ENCODE data around the gene AFM.
"Not testable (repeated sequence)": the region's sequence is repeated elsewhere in the genome, so short reads cannot be mapped to it uniquely, and the experiment has no call there.

The AFM gene

DNA sequence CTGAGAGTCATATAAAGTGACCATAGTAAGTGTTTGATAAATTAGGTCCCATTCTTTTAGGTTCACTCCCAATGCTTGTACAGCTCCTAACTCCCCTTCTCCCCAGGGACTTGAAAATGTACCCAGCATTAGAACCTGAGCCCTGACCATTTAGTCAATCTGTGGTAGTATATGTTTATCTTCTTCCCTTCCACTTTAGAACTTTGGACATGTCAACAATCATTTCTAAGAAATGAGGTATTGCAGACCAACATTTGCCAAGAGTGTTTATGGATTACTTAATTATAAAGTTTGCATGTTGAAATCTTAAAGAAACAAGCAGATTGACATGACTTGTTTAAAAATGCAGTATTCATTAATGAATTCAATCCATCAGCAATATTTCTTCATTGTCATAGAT, 26.0 kb downstream of the AFM start:
- DNase-seq = no peak

DNA sequence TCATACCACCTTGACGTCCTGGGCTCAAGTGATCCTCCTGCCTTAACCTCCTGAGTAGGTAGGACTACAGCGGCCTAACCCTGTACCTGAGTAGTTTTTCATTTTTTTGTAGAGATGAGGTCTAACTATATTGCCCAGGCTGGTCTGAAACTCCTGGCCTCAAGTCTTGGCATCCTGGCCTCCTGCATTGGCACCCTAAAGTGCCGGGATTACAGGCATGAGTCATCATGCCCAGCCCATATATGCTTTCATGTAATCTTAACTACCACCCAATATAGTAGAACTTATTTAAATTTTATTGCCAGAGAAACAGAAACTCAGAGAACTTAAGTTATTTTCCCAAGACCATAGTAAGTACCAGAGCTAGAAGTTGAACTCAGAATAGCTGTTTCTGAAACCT, 27.1 kb downstream of the AFM start:
- DNase-seq = no peak

DNA sequence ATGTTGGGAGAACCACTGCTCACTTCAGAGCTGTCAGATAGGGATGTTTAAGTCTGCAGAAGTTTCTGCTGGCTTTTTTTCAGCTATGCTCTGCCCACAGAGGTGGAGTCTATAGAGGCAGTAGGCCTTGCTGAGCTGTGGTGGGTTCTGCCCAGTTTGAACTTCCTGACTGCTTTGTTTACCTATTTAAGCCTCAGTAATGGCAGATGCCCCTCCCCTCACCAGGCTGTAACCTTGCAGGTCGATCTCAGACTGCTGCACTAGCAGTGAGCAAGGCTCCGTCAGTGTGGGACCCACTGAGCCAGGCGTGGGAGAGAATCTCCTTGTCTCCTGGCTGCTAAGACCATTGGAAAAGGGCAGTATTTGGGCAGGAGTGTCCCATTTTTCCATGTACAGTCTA, 36.8 kb downstream of the AFM start:
- no peak for DNase-seq

DNA sequence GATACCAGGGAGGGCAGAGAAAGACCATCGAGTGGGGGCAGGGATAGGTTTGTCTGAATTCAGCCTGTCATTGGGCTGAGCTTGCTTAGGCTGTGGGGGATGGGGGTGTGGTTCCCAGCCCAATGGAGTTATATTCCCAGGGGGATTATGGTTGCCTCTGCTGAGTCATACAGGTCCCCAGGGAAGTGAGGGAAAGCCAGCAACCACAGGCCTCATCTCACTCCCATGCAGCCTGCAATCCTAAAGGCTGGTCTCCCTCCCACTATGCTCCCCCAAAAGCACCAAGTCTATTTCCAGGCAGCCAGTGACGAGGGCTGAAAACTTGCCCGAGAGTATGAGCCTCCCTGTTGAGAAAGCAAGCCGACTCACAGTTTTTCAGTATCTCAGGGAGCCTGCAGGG, 39.3 kb downstream of the AFM start:
- DNase-seq = no peak

DNA sequence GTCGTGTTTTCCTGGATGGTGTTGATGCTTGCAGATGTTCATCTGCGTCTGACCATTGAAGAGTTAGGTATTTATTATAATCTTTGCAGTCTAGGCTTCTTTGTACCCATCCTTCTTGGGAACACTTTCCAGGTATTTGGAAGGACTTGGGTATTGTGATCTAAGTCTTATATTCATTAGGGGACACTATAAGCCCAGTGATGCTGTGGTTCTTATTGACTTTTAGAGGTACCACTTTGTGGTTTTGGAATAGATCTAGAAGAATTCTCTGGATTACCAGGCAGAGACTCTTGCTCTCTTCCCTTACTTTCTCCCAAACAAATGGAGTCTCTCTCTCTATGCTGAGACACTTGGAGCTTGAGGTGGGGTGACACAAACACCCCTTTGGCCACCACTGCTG, 41.6 kb downstream of the AFM start:
- no peak for DNase-seq

DNA sequence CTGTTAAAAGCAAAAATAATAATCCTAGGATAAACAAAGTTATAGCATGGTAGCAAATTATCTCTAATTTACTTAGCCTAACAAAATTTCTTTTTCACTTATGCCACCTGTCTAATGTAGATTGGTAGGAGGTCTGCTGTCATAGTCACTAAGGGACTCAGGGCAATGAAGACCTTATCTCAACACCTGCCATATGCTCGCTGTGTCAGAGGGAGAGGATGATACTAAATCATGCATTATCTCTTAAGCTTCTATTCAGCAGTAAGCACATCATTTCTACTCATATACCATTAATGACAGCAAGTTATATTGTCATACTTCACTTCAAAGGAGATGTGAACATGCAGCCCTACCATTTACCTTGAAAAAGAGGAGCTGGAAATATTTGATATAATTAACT, 44.1 kb downstream of the AFM start:
- no peak for DNase-seq

DNA sequence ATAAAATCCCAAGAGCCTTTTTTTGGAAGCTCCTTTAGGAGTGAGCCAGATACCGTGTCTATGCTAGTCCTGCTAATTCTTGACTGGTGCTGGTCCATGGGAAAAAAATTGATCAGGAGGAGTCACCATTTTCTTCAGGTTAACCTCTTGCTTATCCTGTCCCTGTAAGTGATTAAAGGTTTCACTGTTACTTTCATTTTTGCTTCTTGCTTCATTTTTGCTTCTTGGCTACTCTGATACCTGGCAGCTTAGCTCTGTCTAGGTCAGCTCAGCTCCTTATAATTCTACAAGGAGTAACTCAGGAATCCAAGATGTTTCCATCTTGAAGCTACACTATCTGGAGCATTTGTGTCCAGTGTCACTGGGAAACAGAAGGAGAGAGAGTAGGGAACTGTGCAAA, 45.7 kb downstream of the AFM start:
- DNase-seq = no peak

DNA sequence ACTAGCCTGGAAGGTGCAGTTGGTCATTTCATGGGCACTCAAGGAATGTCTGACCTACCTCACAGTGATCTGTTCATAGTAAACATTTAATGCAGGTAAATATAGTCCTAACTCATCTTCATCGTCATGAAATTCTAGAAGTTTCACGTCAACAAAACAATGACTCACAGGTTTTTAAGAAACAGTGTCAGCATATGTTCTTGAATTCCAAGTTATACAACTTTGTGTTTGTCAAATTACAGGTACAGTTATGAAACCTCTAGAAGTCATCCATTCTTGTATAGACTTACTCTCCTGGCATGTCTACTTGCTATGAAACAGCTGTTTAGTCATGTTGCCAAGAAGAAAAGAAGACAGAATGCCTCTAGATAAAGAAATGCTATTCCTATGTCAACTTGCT, 46.6 kb downstream of the AFM start:
- no peak for DNase-seq

DNA sequence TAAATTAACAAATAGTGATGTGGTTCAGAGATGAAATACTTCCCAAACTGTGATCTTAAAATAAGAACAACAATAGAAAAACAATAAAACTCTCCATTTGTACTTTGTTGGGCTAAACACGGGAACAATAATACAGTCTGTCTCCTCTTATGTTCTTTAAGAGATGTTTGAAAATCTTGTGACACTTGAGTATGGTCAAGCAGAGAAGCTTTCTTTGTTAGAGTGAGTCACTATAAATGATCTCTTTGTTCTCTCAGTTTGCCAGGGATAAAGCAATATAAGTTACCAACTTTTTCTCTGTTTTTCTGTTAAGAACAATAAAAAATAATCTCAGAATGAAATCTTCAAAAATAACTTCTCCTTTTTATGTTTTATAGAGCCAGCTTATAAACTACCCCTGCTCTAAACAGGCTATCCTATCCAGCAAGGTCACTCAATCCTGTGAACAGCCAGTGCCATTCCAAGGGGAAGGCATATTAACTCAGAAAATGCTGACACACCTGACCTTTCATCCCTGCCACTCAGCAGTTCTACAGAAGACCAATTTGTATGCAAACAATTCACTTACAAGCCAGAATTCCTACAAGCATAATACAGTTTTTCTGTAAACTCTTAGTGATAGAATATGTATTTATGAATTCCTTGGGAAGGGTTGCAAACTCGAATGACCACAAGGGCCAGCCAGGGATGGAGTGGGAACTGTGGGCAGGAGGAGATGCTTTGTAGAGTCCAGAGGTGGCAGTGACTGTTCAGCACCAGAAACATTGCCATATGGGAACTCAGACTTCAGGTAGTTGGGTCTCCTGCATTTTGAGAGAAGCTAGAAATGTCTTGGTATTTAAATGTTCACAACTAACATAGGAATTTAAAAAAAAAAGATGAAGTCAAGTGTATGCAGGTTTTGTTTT, 52.2 kb downstream of the AFM start:
- no peak for DNase-seq

DNA sequence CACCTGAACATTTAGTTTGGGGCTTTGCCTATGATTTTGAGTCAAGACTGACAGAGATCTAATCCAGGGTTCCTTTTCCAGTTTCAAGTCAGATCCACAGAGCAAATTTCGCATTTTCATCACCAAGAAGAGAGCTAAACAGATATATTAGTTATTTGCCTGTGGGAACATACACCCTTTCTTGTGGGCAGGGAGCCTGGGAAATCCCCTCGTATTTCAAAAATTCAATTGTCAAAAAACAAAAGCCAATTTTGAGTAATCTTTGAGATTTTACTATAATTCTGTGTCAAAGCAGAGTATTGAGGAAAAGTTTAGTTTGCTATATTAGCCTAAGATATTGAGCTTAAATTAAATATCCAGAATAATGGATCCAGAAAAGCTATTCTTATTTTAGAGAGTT, 56.6 kb downstream of the AFM start:
- DNase-seq = no peak

DNA sequence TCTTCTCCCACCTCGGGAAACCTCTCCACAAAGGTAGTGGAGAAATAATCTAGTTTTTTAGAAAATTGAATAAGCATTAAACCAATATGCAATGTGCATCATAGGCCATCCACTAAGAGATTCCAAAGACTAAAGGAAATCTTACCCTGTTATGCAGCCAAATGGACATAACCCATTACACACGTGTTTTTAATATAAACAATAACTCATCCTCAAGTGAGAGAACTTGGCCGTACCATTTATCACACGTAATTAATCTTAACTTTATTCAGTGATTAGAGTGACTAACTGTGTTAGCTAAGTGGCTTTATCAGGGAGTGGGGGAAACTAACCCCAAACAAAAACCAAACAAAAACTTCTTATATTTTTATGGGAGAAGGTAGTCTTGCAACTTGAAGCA, 57.8 kb downstream of the AFM start:
- no peak for DNase-seq

DNA sequence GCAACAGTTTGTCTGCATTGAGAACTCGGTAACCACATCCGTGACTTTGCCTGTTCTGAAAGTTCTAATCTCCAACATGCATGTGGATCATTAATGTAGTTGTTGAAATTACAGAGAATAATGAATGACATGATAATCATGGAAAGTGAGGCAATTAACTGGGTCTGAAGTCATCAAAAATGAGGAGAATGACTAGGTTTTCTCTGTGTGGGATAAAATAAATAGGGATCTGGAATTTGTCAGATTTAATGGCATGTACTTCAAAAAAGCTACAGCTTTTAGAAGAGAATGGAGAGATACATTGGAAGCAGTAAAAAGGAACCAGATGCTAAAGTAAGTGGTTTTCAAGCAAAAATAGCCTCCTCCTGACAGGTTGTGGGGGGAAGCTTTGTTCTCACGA, 59.3 kb downstream of the AFM start:
- no peak for DNase-seq

DNA sequence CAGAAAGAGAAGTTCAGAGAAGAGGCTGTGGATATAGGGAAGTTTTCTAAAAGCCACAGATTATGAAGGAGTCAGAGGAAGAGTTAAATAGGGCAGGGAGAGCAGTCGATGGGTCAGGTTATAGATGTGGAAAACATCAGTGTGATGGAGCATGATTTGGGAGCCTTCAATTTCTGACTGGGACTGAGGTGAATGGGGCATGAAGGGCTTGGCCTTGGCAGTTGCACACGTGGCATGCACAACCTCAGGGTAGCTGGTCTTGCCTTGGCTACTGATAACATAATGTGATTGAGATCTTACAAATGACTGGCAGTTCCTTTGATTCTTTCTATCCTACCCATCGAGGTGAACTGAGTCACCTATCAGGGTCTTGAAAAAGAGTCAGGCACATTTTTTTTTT, 59.7 kb downstream of the AFM start:
- no peak for DNase-seq

DNA sequence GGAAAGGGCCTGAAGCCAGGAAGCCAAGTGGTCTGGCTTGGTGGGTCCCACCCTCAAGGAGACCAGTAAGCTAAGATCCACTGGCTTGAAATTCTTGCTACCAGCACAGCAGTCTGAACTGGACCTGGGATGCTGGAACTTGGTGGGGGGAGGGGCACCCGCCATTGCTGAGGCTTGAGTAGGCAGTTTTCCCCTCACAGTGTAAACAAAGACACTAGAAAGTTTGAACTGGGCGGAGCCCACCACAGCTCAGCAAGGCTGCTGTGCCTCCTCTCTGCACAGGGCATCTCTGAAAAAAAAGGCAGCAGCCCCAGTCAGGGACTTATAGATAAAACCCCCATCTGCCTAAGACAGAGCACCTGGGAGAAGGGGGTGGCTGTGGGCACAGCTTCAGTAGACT, 63.1 kb downstream of the AFM start:
- DNase-seq = no peak

DNA sequence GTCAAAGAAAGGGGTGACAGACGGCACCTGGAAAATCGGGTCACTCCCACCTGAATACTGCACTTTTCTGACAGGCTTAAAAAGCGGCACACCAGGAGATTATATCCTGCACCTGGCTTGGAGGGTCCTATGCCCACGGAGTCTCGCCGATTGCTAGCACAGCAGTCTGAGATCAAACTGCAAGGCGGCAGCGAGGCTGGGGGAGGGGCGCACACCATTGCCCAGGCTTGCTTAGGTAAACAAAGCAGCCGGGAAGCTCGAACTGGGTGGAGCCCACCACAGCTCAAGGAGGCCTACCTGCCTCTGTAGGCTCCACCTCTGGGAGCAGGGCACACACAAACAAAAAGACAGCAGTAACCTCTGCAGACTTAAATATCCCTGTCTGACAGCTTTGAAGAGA, 69.3 kb downstream of the AFM start:
- DNase-seq = not testable (repeated sequence)

All from activated CD4-positive, alpha-beta T cell treated with anti-CD3 and anti-CD28 coated beads for 1 hour (primary cell).